Panc1 (cell line): ENCODE measurements around the gene PPP1R12A. TPM values are rescaled to one million over a fixed set of nuclear protein-coding genes. Genes with fewer than 3 reads are reported as not detected.

ENCODE experiments used
- ATAC-seq: fragments of 200-7000 bp; cut with Tn5 transposase; 2 replicates; pipeline ENCODE4 v1.9.1; 2020; ENCODE audit warnings: mild to moderate bottlenecking, moderate library complexity
- BruUV-seq: library from RNA; stranded (reverse); fragments of 400-500 nt; replicated peaks from 2 replicates; lab custom pipeline; 2021; lab: Mats Ljungman, UMichigan
- CTCF ChIA-PET: fragments of 300-600 bp; sonication (Branson Sonifier 250); formaldehyde crosslinking; loops from one replicate; lab custom pipeline; 2022; ENCODE audit warnings: antibody characterized with exemption; lab: Charles Lee
- POLR2A ChIA-PET: fragments of 300-600 bp; sonication (Branson Sonifier 250); formaldehyde crosslinking; loops from one replicate; lab custom pipeline; 2022; ENCODE audit warnings: antibody characterized with exemption; lab: Charles Lee
- DNase-seq: peaks from one replicate; pipeline ENCODE4 v3.0.0-alpha.2; 2010; ENCODE audit warnings: low read depth, low spot score
- H3K27ac ChIP-seq: 2 replicates; pipeline ENCODE4 v1.5.1; 2011; ENCODE audit warnings: mild to moderate bottlenecking, low read length, inconsistent platforms
- H3K27me3 ChIP-seq: fragments of 200-500 bp; sonication (Bioruptor generic); 2 replicates; pipeline ENCODE4 v1.6.0; 2014; ENCODE audit warnings: low read length, inconsistent platforms; ENCODE audit not compliant: control insufficient read depth, insufficient read depth
- H3K36me3 ChIP-seq: fragments of 200-500 bp; sonication (Bioruptor generic); 2 replicates; pipeline ENCODE4 v1.5.1; 2014; ENCODE audit warnings: inconsistent platforms, mild to moderate bottlenecking, low read length, moderate library complexity; ENCODE audit not compliant: control insufficient read depth, insufficient read depth
- H3K4me1 ChIP-seq: 2 replicates; pipeline ENCODE4 v1.5.1; 2011; ENCODE audit warnings: inconsistent platforms, mild to moderate bottlenecking, low read length, moderate library complexity; ENCODE audit not compliant: control insufficient read depth, insufficient read depth
- H3K4me3 ChIP-seq, 2 experiments: 2 replicates each; pipeline ENCODE4 v1.5.1; 2011 to 2012; ENCODE audit warnings: low read depth in 2 of 2, low read length in 2 of 2, mild to moderate bottlenecking in 2 of 2, inconsistent platforms in 1 of 2, moderate library complexity in 1 of 2
- H3K9me3 ChIP-seq: fragments of 200-500 bp; sonication (Bioruptor generic); 2 replicates; pipeline ENCODE4 v1.5.1; 2014; ENCODE audit warnings: low read depth, mild to moderate bottlenecking, inconsistent platforms, low read length, moderate library complexity; ENCODE audit not compliant: control insufficient read depth, insufficient read depth
- CTCF ChIP-seq: fragments of 450-650 bp; IDR thresholded peaks from 2 replicates; pipeline ENCODE4 v1.5.1; 2017; ENCODE audit warnings: mild to moderate bottlenecking
- POLR2AphosphoS5 ChIP-seq: IDR thresholded peaks from 2 replicates; pipeline ENCODE4 v1.6.1; 2012; ENCODE audit warnings: mild to moderate bottlenecking, low read depth, low read length, moderate library complexity
- REST ChIP-seq, 2 experiments: IDR thresholded peaks; 2 replicates each; pipeline ENCODE4 v1.6.1; 2011 to 2012; ENCODE audit warnings: low read depth in 2 of 2, control low read depth in 1 of 2, low read length in 1 of 2, mild to moderate bottlenecking in 1 of 2, moderate library complexity in 1 of 2; ENCODE audit not compliant: insufficient read depth in 1 of 2
- SIN3A ChIP-seq: IDR thresholded peaks from 2 replicates; pipeline ENCODE4 v1.6.1; 2012; ENCODE audit warnings: low read depth, mild to moderate bottlenecking, low read length, moderate library complexity, borderline replicate concordance; ENCODE audit not compliant: insufficient read depth
- TCF7L2 ChIP-seq: IDR thresholded peaks from 2 replicates; pipeline ENCODE4 v1.6.1; 2011; ENCODE audit warnings: mild to moderate bottlenecking, low read depth, low read length, inconsistent platforms
- in situ Hi-C: cut with HindIII; loops from 2 replicates; pipeline ENCODE4 v1.10.0; 2016; ENCODE audit warnings: low sequenced_read_pairs, low pct_unique_long_range_greater_than_20kb
- intact Hi-C: fragments of 100-400 bp; cut with micrococcal nuclease; formaldehyde crosslinking; loops from one replicate; pipeline ENCODE4 v1.10.0; 2022; ENCODE audit not compliant: unreplicated experiment
- total RNA-seq: library from RNA; stranded (reverse); gene quantifications from one replicate; pipeline ENCODE4 v1.2.1, GENCODE V29; 2021; ENCODE audit not compliant: unreplicated experiment

Gene PPP1R12A
- total RNA-seq, 1 experiment from 2014 or later = 61.6 TPM

- ATAC-seq (no peak), DNase-seq (no peak)
- no peak overlapping the region for H3K4me3 ChIP-seq
- BruUV-seq = no TSS peak
- H3K36me3 ChIP-seq = no peaks in the 10 kb centered on the region
- H3K9me3 ChIP-seq = no peaks in the 10 kb centered on the region; the same call in 1 of the 2 replicates
- H3K4me1 ChIP-seq = peaks cover 7% of the 10 kb centered on the region; the same call in 1 of the 2 replicates
- no peak overlapping the region for H3K27ac ChIP-seq
- TF ChIP-seq TCF7L2 (no peak), POLR2AphosphoS5 (no peak), SIN3A (no peak)
- in situ Hi-C loops = no loop called here
- CTCF ChIA-PET = no interaction called here
- intact Hi-C loops = no loop called here
- H3K27me3 ChIP-seq = no peaks in the 10 kb centered on the region
- POLR2A ChIA-PET = no interaction called here
These were observed 93.5 kb downstream of the PPP1R12A start for GRCh38 chr12:79841248-79841877.

- no peak for TF ChIP-seq CTCF
- no peak for TF ChIP-seq REST (IDR thresholded peaks at IDR 0.05; ENCODE audit: insufficient read depth in 1 of 2, low read depth in 2 of 2, low read length in 1 of 2)
- no peak for TF ChIP-seq SIN3A
- no peak overlapping the region for H3K27ac ChIP-seq
- ChIA-PET POLR2A (no interaction called here), CTCF (no interaction called here)
- intact Hi-C loops = no loop called here
- BruUV-seq = no TSS peak
- DNase-seq (no peak), ATAC-seq (no peak)
- no peak overlapping the region for H3K4me3 ChIP-seq
- H3K36me3 ChIP-seq = no peaks in the 10 kb centered on the region
- H3K9me3 ChIP-seq = no peaks in the 10 kb centered on the region; the same call in 1 of the 2 replicates
- in situ Hi-C loops = no loop called here
- no peaks in the 10 kb centered on the region for H3K27me3 ChIP-seq
- peaks cover 7% of the 10 kb centered on the region; the same call in 1 of the 2 replicates for H3K4me1 ChIP-seq
These were observed 96.5 kb downstream of the PPP1R12A start for GRCh38 chr12:79838359-79838758.

- in situ Hi-C loops = no loop called here
- Histone ChIP-seq H3K27me3 (no peaks in the 10 kb centered on the region), H3K4me1 (peaks cover 7% of the 10 kb centered on the region; the same call in 1 of the 2 replicates), H3K9me3 (no peaks in the 10 kb centered on the region; the same call in 1 of the 2 replicates), H3K36me3 (no peaks in the 10 kb centered on the region), H3K4me3 (no peak overlapping the region), H3K27ac (no peak overlapping the region)
- no peak for TF ChIP-seq CTCF
- no peak for TF ChIP-seq POLR2AphosphoS5
- TF ChIP-seq SIN3A = no peak
- no peak for TF ChIP-seq TCF7L2
- no peak for TF ChIP-seq REST (IDR thresholded peaks at IDR 0.05; ENCODE audit: insufficient read depth in 1 of 2, low read depth in 2 of 2, low read length in 1 of 2)
- DNase-seq (no peak), ATAC-seq (no peak)
- BruUV-seq = no TSS peak
- intact Hi-C loops = no loop called here
- CTCF ChIA-PET = no interaction called here
- POLR2A ChIA-PET = no interaction called here
These were observed 97.3 kb downstream of the PPP1R12A start for GRCh38 chr12:79837575-79837974.
